Ishikawa (cell line): ENCODE data around the gene TSEN15.

Experiments used
- CEBPB ChIP-seq: IDR thresholded peaks from 2 replicates; pipeline ENCODE4 v1.6.1; 2012
- CREB1 ChIP-seq: IDR thresholded peaks from 2 replicates; pipeline ENCODE4 v1.6.1; 2012; ENCODE audit warnings: low read depth
- EGR1 ChIP-seq: IDR thresholded peaks from 2 replicates; pipeline ENCODE4 v1.6.1; 2012
- EP300 ChIP-seq: IDR thresholded peaks from 2 replicates; pipeline ENCODE4 v1.6.1; 2012; ENCODE audit warnings: borderline replicate concordance
- FOXM1 ChIP-seq: IDR thresholded peaks from 2 replicates; pipeline ENCODE4 v1.6.1; 2012; ENCODE audit warnings: low read depth, borderline replicate concordance
- MAX ChIP-seq: IDR thresholded peaks from 2 replicates; pipeline ENCODE4 v1.6.1; 2012
- NFIC ChIP-seq: IDR thresholded peaks from 2 replicates; pipeline ENCODE4 v1.6.1; 2012
- RAD21 ChIP-seq: IDR thresholded peaks from 2 replicates; pipeline ENCODE4 v1.6.1; 2012; ENCODE audit warnings: low read depth
- REST ChIP-seq: IDR thresholded peaks from 2 replicates; pipeline ENCODE4 v1.6.1; 2012; ENCODE audit warnings: low read depth, mild to moderate bottlenecking
- TAF1 ChIP-seq: IDR thresholded peaks from 2 replicates; pipeline ENCODE4 v1.6.1; 2012; ENCODE audit warnings: low read depth, mild to moderate bottlenecking
- TCF12 ChIP-seq: IDR thresholded peaks from 2 replicates; pipeline ENCODE4 v1.6.1; 2012; ENCODE audit warnings: low read depth
- TEAD4 ChIP-seq: IDR thresholded peaks from 2 replicates; pipeline ENCODE4 v1.6.1; 2012
- USF1 ChIP-seq: IDR thresholded peaks from 2 replicates; pipeline ENCODE4 v1.6.1; 2012
- YY1 ChIP-seq: IDR thresholded peaks from 2 replicates; pipeline ENCODE4 v1.6.1; 2012; ENCODE audit warnings: low read depth
- ZBTB7A ChIP-seq: IDR thresholded peaks from 2 replicates; pipeline ENCODE4 v1.6.1; 2012; ENCODE audit warnings: low read depth

The TSEN15 gene

GRCh38 chr1:184017306-184017705 lies 34.2 kb upstream of the TSEN15 start:
- no peak for TF ChIP-seq YY1
- no peak for TF ChIP-seq TAF1
- no peak for TF ChIP-seq CEBPB
- TF ChIP-seq EP300, result no peak
- TF ChIP-seq NFIC, result no peak
- no peak for TF ChIP-seq TEAD4
- TF ChIP-seq TCF12, result no peak
- no peak for TF ChIP-seq FOXM1
- TF ChIP-seq CREB1, result no peak
- no peak for TF ChIP-seq ZBTB7A
- no peak for TF ChIP-seq RAD21
- no peak for TF ChIP-seq EGR1
- TF ChIP-seq REST, result no peak
- no peak for TF ChIP-seq MAX
- TF ChIP-seq USF1, result no peak

GRCh38 chr1:184018622-184019021 lies 32.9 kb upstream of the TSEN15 start:
- TF ChIP-seq TAF1 (no peak), TEAD4 (no peak), TCF12 (no peak), MAX (no peak), NFIC (no peak), EGR1 (no peak), CREB1 (no peak), REST (no peak), YY1 (no peak), USF1 (no peak), ZBTB7A (no peak), CEBPB (no peak), RAD21 (no peak), FOXM1 (no peak), EP300 (no peak)

- no peak for TF ChIP-seq ZBTB7A
- TF ChIP-seq RAD21, result no peak
- no peak for TF ChIP-seq EGR1
- TF ChIP-seq FOXM1, result no peak
- TF ChIP-seq USF1, result no peak
- TF ChIP-seq CEBPB, result no peak
- no peak for TF ChIP-seq REST
- no peak for TF ChIP-seq YY1
- no peak for TF ChIP-seq EP300
- TF ChIP-seq MAX, result no peak
- TF ChIP-seq CREB1, result no peak
- TF ChIP-seq TEAD4, result no peak
- no peak for TF ChIP-seq NFIC
- no peak for TF ChIP-seq TAF1
- no peak for TF ChIP-seq TCF12
These were observed 32.5 kb upstream of the TSEN15 start for GRCh38 chr1:184019069-184019468.

GRCh38 chr1:184019506-184019905 lies 32.0 kb upstream of the TSEN15 start:
- no peak for TF ChIP-seq EP300
- no peak for TF ChIP-seq NFIC
- no peak for TF ChIP-seq MAX
- TF ChIP-seq FOXM1, result no peak
- no peak for TF ChIP-seq CREB1
- no peak for TF ChIP-seq TAF1
- TF ChIP-seq RAD21, result no peak
- no peak for TF ChIP-seq USF1
- TF ChIP-seq YY1, result no peak
- TF ChIP-seq CEBPB, result no peak
- no peak for TF ChIP-seq ZBTB7A
- TF ChIP-seq EGR1, result no peak
- TF ChIP-seq REST, result no peak
